Forelimb muscle (tissue), 1 donor: ENCODE results near the gene TPSB2. TPM values are rescaled to one million over a fixed set of nuclear protein-coding genes. Genes with fewer than 3 reads are reported as not detected.
"Not testable (repeated sequence)": the region's sequence is repeated elsewhere in the genome, so short reads cannot be mapped to it uniquely, and the experiment has no call there.

Experiments used
- DNase-seq: peaks from one replicate; pipeline ENCODE4 v3.0.0-alpha.2; 2013; ENCODE audit warnings: low read depth
- polyA plus RNA-seq: library from polyadenylated mRNA; unstranded; fragments of 120-200 nt; gene quantifications from one replicate; pipeline ENCODE4 v1.2.1, GENCODE V29; 2013; ENCODE audit not compliant: insufficient read length

TPSB2 gene
- polyA plus RNA-seq, 1 donor, result 2.6 TPM

GRCh38 chr16:1261131-1261892 is 31.3 kb upstream of the TPSB2 start:
- DNase-seq, result no peak

GRCh38 chr16:1260101-1260680 is 30.2 kb upstream of the TPSB2 start:
- no peak for DNase-seq

- DNase-seq, result no peak
Measured at GRCh38 chr16:1259760-1260068, 29.7 kb upstream of the TPSB2 start.

GRCh38 chr16:1258906-1259759 is 29.1 kb upstream of the TPSB2 start:
- DNase-seq, result no peak

GRCh38 chr16:1258225-1258600 is 28.2 kb upstream of the TPSB2 start:
- DNase-seq, result no peak

GRCh38 chr16:1257561-1258224 is 27.7 kb upstream of the TPSB2 start:
- no peak for DNase-seq

- DNase-seq, result no peak
Measured at GRCh38 chr16:1256874-1257322, 26.9 kb upstream of the TPSB2 start.

GRCh38 chr16:1256296-1256873 is 26.4 kb upstream of the TPSB2 start:
- DNase-seq, result not testable (repeated sequence)

GRCh38 chr16:1255276-1256122 is 25.5 kb upstream of the TPSB2 start, which contains the start of gene TPSD1:
TSS of gene TPSD1 (plus strand) at chr16:1256069. CDS start at chr16:1256281, 212 bp downstream.
- not testable (repeated sequence) for DNase-seq

- not testable (repeated sequence) for DNase-seq
Measured at GRCh38 chr16:1254821-1255220, 24.8 kb upstream of the TPSB2 start.

GRCh38 chr16:1253701-1254364 is 23.8 kb upstream of the TPSB2 start:
- not testable (repeated sequence) for DNase-seq

GRCh38 chr16:1249031-1249755 is 19.2 kb upstream of the TPSB2 start:
- not testable (repeated sequence) for DNase-seq

- DNase-seq, result not testable (repeated sequence)
Measured at GRCh38 chr16:1247903-1248537, 18.0 kb upstream of the TPSB2 start.

GRCh38 chr16:1245452-1246020 is 15.6 kb upstream of the TPSB2 start:
- no peak for DNase-seq

GRCh38 chr16:1244881-1245280 is 14.9 kb upstream of the TPSB2 start:
- no peak for DNase-seq

GRCh38 chr16:1243907-1244850 is 14.2 kb upstream of the TPSB2 start:
- DNase-seq, result not testable (repeated sequence)

GRCh38 chr16:1243363-1243762 is 13.4 kb upstream of the TPSB2 start:
- DNase-seq, result not testable (repeated sequence)
